Duodenal mucosa (tissue), 2 donors: ENCODE results near the gene LPP.
"Not testable (repeated sequence)": the region's sequence is repeated elsewhere in the genome, so short reads cannot be mapped to it uniquely, and the experiment has no call there.

Source experiments
- H3K27ac ChIP-seq: one replicate; pipeline ENCODE4 v1.7.0; 2013; ENCODE audit warnings: low read depth, low read length
- H3K27me3 ChIP-seq, 2 donors: one replicate each; pipeline ENCODE4 v1.7.0; 2013; ENCODE audit warnings: low read length in 2 of 2, control low read depth in 1 of 2; ENCODE audit not compliant: insufficient read depth in 2 of 2, control insufficient read depth in 1 of 2
- H3K36me3 ChIP-seq, 2 donors: one replicate each; pipeline ENCODE4 v1.7.0; 2013; ENCODE audit warnings: low read length in 2 of 2, control low read depth in 1 of 2; ENCODE audit not compliant: insufficient read depth in 2 of 2, control insufficient read depth in 1 of 2
- H3K4me1 ChIP-seq, 2 donors: one replicate each; pipeline ENCODE4 v1.7.0; 2013; ENCODE audit warnings: low read length in 2 of 2, control low read depth in 1 of 2; ENCODE audit not compliant: insufficient read depth in 2 of 2, control insufficient read depth in 1 of 2
- H3K4me3 ChIP-seq, 2 donors: one replicate each; pipeline ENCODE4 v1.7.0; 2013; ENCODE audit warnings: low read length in 2 of 2, low read depth in 1 of 2
- H3K9ac ChIP-seq, 2 donors: one replicate each; pipeline ENCODE4 v1.7.0; 2013; ENCODE audit warnings: low read length in 2 of 2, low read depth in 1 of 2
- H3K9me3 ChIP-seq, 2 donors: one replicate each; pipeline ENCODE4 v1.7.0; 2013; ENCODE audit warnings: low read length in 2 of 2, control low read depth in 1 of 2; ENCODE audit not compliant: control insufficient read depth in 1 of 2

LPP gene

GRCh38 chr3:188602111-188602510 is 448.2 kb downstream of the LPP start:
- no peaks in the 10 kb centered on the region for H3K9me3 ChIP-seq

GRCh38 chr3:188602620-188603019 is 448.7 kb downstream of the LPP start:
- H3K9me3 ChIP-seq: no peaks in the 10 kb centered on the region
- H3K4me1 ChIP-seq: no peaks in the 10 kb centered on the region
- H3K9ac ChIP-seq: no peak overlapping the region
- H3K36me3 ChIP-seq: no peaks in the 10 kb centered on the region
- no peak overlapping the region for H3K27ac ChIP-seq
- H3K27me3 ChIP-seq: no peaks in the 10 kb centered on the region
- H3K4me3 ChIP-seq: no peak overlapping the region

More at GRCh38 chr3:188602111-188602510, 448.2 kb downstream of the LPP start:
- no peaks in the 10 kb centered on the region for H3K27me3 ChIP-seq
- no peaks in the 10 kb centered on the region for H3K36me3 ChIP-seq
- H3K4me1 ChIP-seq: no peaks in the 10 kb centered on the region
- no peak overlapping the region for H3K9ac ChIP-seq
- no peak overlapping the region for H3K27ac ChIP-seq
- H3K4me3 ChIP-seq: no peak overlapping the region

GRCh38 chr3:188604651-188605050 is 450.7 kb downstream of the LPP start:
- H3K9me3 ChIP-seq: peaks cover 0 to 3% of the 10 kb centered on the region in 2 donors
- no peaks in the 10 kb centered on the region for H3K4me1 ChIP-seq
- H3K27ac ChIP-seq: no peak overlapping the region
- H3K4me3 ChIP-seq: no peak overlapping the region
- peaks cover 7% of the 10 kb centered on the region in 2 donors for H3K36me3 ChIP-seq
- no peak overlapping the region for H3K9ac ChIP-seq
- H3K27me3 ChIP-seq: no peaks in the 10 kb centered on the region

GRCh38 chr3:188605231-188605630 is 451.3 kb downstream of the LPP start:
- Histone ChIP-seq H3K9me3 (peaks cover 0 to 3% of the 10 kb centered on the region in 2 donors), H3K27ac (no peak overlapping the region), H3K4me1 (no peaks in the 10 kb centered on the region), H3K36me3 (peaks cover 13% of the 10 kb centered on the region in 2 donors), H3K9ac (no peak overlapping the region), H3K4me3 (no peak overlapping the region), H3K27me3 (no peaks in the 10 kb centered on the region)

GRCh38 chr3:188605905-188606304 is 451.9 kb downstream of the LPP start:
- H3K9ac ChIP-seq: no peak overlapping the region
- peaks cover 16 to 20% of the 10 kb centered on the region in 2 donors for H3K36me3 ChIP-seq
- H3K27me3 ChIP-seq: no peaks in the 10 kb centered on the region
- no peak overlapping the region for H3K27ac ChIP-seq
- H3K9me3 ChIP-seq: peaks cover 0 to 3% of the 10 kb centered on the region in 2 donors
- H3K4me3 ChIP-seq: no peak overlapping the region
- H3K4me1 ChIP-seq: no peaks in the 10 kb centered on the region

GRCh38 chr3:188607805-188608315 is 453.9 kb downstream of the LPP start:
- no peak overlapping the region for H3K9ac ChIP-seq
- no peaks in the 10 kb centered on the region for H3K4me1 ChIP-seq
- H3K4me3 ChIP-seq: no peak overlapping the region
- H3K27me3 ChIP-seq: no peaks in the 10 kb centered on the region
- peaks cover 0 to 3% of the 10 kb centered on the region in 2 donors for H3K9me3 ChIP-seq
- H3K27ac ChIP-seq: no peak overlapping the region
- peaks cover 16 to 20% of the 10 kb centered on the region in 2 donors for H3K36me3 ChIP-seq

GRCh38 chr3:188608401-188608800 is 454.4 kb downstream of the LPP start:
- Histone ChIP-seq H3K36me3 (peaks cover 16 to 20% of the 10 kb centered on the region in 2 donors), H3K27ac (no peak overlapping the region), H3K4me3 (no peak overlapping the region), H3K27me3 (no peaks in the 10 kb centered on the region), H3K9ac (no peak overlapping the region), H3K4me1 (no peaks in the 10 kb centered on the region), H3K9me3 (peaks cover 0 to 3% of the 10 kb centered on the region in 2 donors)

GRCh38 chr3:188613721-188614120 is 459.8 kb downstream of the LPP start:
- H3K9me3 ChIP-seq, H3K4me1 ChIP-seq, H3K27me3 ChIP-seq, H3K4me3 ChIP-seq, H3K9ac ChIP-seq, H3K27ac ChIP-seq: not testable (repeated sequence)
- H3K36me3 ChIP-seq: peaks cover 16 to 20% of the 10 kb centered on the region in 2 donors

GRCh38 chr3:188617270-188617669 is 463.3 kb downstream of the LPP start:
- no peaks in the 10 kb centered on the region for H3K4me1 ChIP-seq
- H3K9ac ChIP-seq: no peak overlapping the region
- no peak overlapping the region for H3K4me3 ChIP-seq
- H3K9me3 ChIP-seq: no peaks in the 10 kb centered on the region
- no peaks in the 10 kb centered on the region for H3K36me3 ChIP-seq
- no peak overlapping the region for H3K27ac ChIP-seq
- H3K27me3 ChIP-seq: no peaks in the 10 kb centered on the region

GRCh38 chr3:188617988-188618701 is 464.2 kb downstream of the LPP start:
- Histone ChIP-seq H3K27ac (no peak overlapping the region), H3K4me1 (no peaks in the 10 kb centered on the region), H3K36me3 (no peaks in the 10 kb centered on the region), H3K9me3 (no peaks in the 10 kb centered on the region), H3K9ac (no peak overlapping the region), H3K4me3 (no peak overlapping the region), H3K27me3 (no peaks in the 10 kb centered on the region)
